T-helper 1 cell treated with Interleukin-12 subunit alpha and Interleukin-12 subunit beta and Interleukin-4 antibody, amounts not matched to agents 30 ng/mL and 1 ng/mL, for 36 hours (primary cell): ENCODE results near the gene TMEM53. TPM values are rescaled to one million over a fixed set of nuclear protein-coding genes. Genes with fewer than 3 reads are reported as not detected.
"Not testable (repeated sequence)": the region's sequence is repeated elsewhere in the genome, so short reads cannot be mapped to it uniquely, and the experiment has no call there.

Source experiments
- intact Hi-C: fragments of 100-400 bp; cut with micrococcal nuclease; formaldehyde crosslinking; loops from one replicate; pipeline ENCODE4 v1.15.1; 2024
- total RNA-seq: library from RNA; stranded (reverse); gene quantifications from 2 replicates; pipeline ENCODE4 v1.2.3, GENCODE V29; 2022

The TMEM53 gene
- total RNA-seq, 1 donor from 2014 or later = 3.3 TPM

DNA sequence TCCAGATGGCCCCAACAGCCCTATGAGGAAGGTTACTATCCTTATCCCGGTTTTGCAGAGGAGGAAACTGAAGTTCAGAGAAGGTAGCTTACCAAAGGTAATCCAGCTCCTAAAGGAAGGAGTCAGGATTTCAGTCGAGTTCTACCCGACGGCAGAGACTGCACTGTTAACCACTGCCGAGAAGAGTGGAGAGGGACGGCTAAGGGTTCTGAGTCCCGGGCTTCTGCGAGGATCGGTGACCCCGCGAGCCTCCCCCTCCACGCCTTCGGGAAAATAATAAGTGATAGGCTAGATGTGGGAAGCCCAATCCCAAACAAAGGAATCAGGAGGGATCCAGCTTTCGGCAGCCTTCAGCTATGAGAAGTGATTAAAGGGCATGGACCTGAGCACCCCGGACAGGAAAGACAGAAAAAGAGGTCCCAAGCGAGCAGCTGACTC, 587 bp downstream of the TMEM53 start:
- intact Hi-C loops = loop anchor here (1.0 to 5.0 kb wide), 20 partner anchors 41 to 1629 kb away; partner anchors contain the start of genes ATP6V0B, DMAP1, DPH2 and DYNLT4

DNA sequence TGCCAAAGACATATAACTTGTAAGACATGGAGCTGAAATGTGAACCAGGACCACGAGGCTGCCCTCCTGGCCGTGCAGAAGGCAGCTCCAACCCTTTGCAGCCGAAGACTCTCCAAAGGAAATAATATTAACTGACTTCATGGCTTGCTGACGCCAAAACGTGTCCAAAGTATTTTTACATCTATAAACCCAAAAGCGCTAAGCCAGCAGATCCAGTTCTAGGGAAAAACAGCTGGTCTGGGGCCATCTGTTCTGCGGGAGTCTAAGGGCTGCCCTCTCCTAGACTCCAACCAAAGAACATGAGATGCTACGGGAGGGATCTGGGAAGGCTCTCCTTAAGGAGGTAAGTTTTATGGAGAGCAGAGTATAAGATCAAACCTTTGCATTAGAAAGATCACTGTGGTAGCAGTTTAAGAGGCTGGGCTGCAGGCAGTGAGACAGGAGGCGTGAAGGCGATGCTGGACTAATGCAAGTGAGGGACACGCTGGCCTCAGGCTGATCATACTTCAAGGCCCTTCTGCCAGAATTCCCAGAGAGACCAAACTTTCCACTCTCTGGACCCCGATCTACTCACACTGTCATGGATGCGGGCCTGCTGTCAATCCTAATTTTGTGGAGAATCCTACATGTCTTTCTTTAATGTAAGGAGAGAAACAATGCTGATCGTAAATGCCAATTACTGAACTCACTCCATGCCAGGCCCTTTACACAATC, 1.2 kb downstream of the TMEM53 start:
- intact Hi-C loops = loop anchor here (5.0 kb wide), 4 partner anchors 701 to 1629 kb away; partner anchors contain the start of genes ATP6V0B, DPH2, LRRC41 and ST3GAL3

DNA sequence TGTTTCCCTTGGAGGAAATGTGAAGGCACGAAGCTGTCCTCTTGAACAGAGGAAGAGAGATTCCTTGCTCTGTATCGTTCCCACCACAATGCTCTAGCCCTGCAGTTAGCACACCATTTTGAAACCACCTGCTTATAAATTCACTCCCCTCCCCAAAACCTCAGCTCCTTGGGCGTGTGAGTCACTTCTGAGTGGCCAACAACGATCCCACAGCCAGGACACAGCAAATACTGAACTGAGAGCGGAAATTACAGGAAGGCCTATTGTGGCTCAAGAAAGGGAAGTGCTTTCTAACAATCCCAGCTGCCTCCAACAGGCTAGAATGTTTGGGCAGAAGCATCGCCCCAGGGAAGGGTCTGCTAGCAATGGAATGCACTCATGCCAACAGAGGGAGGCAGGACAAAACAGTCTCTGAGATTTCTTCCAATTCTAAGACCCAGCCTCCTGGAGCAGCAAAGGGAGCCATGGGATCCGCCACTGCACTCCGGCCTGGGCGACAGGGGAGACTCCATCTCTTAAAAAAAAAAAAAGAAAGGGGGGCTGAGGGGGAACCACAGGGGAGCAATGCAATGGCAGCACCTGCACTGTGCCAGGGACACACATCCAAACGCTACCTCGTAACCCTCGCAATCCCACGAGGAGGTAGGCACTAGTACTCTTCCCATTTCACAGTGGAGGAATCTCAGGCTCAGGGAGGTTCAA, 1.9 kb downstream of the TMEM53 start:
- intact Hi-C loops = loop anchor here (5.0 kb wide), 4 partner anchors 700 to 1630 kb away; partner anchors contain the start of genes ATP6V0B, DPH2, LRRC41 and ST3GAL3

DNA sequence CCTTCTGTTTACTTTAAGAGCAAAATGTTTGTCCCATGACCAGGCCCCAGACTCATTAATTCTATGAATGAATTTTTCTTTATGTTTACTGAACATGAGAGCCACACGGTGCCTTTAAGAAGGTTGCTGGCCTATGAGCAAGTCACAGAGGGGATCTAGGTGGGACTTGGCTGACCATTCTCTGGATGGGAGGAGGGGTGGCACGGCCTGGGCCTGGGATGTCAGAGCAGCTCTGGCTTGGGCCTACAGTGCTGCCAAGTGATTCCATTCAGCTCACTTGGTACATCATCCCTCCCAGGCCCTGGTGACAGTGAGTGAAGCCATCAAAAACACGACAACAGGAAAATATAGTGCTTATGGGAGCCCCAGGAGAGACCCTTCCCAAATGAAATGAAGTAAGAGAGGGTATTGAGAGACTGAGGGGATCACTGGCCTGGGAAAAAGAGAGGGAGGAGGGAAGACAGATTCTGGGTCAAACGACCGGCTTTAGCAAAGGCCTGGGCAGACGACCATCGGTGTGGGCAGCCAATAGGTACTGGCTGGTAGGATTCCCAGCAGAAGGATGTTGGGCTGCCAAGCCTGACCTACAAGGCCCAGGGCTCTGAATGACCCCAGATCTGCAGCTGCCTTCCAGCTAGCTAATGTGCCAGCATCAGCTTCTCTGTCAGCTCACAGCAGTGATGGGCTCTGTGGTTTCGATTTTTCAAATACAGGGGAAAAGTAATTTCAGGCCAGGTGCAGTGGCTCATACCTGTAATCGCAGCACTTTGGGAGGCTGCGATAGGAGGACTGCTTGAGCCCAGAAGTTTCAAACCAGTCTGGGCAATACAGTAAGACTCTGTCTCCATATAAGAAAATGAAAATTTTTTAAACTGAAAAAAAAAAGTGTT, 3.3 kb downstream of the TMEM53 start:
- intact Hi-C loops = loop anchor here (5.0 kb wide), 4 partner anchors 699 to 1631 kb away; partner anchors contain the start of genes ATP6V0B, DPH2, LRRC41 and ST3GAL3

DNA sequence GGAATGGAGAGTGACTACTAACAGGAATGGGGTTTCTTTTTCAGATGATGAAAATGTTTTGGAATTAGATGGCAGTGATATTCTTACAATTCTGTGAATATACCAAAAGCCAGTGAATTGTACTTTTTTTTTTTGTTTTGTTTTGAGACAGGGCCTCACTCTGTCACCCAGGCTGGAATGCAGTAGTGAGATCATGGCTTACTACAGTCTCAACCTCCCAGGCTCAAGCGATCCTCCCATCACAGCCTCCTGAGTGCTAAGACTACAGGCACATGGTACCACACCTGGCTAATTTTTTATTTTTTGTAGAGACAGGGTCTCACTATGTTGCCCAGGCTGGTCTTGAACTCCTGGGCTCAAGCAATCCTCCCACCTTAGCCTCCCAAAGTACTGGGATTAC, 7.6 kb downstream of the TMEM53 start:
- intact Hi-C loops = not testable (repeated sequence)

DNA sequence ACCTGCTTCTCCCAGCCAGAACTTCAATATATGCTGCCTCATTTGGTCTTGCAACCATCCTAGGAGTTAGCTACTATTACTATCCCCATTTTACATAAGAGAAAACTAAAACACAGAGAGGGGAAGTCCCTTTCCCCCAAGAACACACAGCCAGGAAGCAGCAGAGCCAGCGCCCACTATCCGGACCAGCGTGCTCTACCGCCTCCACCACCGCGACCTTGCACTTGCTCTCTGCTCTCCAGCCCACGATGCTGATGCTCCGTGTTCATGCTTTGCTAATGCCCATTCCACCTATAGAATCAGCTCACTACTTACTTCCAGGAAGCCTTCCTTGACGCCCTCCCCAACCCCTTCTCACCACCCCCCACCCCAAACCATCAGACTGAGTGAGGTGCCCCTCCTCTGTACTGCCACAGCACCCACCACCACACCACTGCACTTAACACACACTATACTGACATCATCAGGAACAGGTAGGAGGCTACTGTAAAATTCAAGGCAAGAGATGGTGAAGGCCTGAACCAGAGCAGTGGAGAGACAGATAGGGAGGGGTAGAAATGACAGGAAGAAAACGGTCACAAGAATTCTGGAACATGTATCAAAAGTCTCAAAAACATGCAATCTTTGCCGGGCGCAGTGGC, 9.4 kb downstream of the TMEM53 start:
- intact Hi-C loops = no loop called here

DNA sequence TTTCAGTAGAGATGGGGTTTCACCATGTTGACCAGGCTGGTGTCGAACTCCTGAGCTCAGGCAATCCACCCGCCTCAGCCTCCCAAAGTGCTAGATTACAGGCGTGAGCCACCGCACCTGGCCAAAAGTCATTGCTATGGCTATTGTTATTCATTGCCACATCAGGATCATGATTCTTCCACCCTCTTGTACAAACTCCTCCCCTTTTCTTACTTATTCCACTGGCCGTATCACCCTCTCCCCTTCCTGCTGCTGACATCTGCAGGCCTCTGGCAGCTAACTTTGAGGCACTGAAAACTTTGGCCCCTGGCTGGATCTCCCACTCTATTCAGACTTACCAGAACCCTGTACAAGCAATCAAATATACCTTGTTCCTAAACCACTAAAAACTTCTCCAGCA, 10.9 kb downstream of the TMEM53 start:
- intact Hi-C loops = no loop called here

DNA sequence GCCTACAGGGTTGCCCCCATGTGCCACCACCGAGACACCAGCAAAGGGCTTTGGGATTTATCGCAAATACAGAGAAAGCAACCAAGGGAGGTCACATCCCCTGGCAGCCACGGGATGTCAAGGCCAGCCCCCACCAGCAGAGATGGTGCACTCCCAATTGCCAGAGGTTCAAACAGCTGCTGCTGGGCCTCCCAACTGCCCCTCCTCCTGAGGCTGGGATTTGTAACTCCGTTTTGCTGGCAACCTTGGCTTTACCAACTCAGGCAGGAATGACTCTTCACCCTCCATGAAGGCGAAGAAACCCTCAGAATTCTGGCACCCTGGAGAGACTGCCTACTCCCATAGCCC, 11.6 kb downstream of the TMEM53 start:
- intact Hi-C loops = no loop called here

DNA sequence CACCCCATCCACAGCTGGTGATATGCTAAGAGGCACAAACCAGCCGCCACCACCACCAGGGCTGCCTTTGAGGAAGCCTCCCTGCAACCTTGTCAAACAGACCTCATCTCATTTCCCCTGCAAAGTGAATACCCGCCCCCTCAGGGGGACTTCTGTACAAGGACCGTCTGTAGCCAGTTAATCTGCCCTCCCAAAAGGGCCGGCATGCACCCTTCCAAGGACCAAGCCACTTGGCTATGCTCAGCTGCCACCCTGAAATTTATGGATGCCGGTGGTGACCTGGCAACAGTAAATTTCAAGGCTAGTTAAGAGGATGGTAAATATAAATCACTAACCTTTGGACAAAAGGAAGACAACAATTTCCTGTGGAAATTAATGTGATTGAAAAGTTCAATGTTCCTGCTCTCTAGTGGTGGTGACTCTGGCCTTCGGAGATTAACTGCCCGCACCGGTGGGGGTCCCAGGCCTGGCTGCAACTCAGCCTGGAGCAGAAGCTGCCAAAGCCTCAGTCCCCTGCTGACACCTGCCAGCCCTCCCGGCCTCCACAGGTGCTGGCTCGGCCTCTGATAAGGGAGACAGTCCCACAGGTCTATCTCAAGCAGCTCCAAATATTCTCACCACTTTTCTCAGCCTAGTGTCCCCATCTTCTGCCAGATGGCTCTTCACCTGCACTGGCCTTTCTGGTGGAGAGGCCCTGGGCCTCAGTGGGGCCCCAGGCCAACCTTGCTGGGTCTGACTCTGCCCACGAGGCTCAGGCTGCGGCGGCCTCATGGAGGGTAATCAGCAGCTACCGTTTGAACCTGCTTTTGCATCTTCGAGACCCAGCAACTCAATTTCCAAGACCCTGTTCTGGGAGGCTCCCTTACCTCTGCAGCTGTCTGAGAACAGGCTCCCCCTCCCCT, 12.2 kb downstream of the TMEM53 start:
- intact Hi-C loops = no loop called here

DNA sequence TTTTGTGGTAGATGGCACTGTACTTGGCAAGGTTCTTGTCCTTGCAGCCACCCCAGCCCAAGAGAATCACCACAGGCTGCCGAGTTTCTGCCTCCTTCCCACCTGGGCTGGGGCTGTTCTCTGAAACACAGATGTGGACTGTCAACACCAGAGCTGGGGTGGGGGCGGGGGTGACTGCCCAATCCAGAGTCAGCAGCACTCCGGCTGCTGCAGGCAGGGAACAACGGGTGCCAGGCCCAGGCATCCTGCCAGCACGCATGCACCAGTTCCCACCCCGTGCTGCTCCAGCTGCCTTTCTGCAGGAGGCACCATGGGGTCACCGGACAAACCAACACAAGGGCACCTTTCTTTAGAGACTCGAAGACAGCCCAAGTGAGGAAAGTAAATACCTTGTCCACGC, 14.1 kb downstream of the TMEM53 start:
- intact Hi-C loops = no loop called here

DNA sequence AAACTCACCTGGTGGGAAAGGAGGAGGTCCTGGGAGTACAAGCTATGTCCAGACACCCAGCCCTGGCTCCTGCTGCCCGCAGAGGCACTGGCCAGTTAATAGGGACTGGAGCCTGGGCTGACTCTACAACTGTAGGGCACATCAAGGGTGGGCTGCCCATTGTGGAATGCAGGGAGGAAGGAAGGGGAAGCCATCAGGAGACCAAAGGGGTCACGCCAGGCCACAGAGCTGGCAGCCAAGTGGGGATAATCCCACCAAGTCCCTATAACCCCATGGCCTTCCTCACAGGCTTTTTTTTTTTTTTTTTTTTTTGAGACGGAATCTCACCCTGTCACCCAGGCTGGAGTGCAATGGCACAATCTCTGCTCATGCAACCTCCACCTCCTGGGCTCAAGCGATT, 14.7 kb downstream of the TMEM53 start:
- intact Hi-C loops = no loop called here

DNA sequence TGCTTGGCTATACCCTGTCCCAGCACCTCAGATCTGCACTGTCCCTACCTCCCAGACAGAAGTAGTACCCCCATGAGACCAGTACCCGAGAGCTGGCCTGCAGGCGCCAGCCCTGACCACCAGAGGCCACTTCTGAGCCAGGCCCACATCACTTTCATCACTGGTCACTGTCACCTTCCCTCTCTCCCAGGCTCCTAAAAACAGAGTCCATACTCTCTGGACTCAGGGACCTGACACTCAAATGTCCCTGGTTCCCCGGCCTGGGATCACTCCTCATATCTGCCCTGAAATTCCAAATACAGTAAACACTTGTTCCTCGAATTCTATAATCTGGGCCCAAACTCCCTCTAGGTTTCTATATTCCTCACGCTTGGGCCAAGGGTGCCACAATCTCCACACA, 18.7 kb downstream of the TMEM53 start:
- intact Hi-C loops = no loop called here

DNA sequence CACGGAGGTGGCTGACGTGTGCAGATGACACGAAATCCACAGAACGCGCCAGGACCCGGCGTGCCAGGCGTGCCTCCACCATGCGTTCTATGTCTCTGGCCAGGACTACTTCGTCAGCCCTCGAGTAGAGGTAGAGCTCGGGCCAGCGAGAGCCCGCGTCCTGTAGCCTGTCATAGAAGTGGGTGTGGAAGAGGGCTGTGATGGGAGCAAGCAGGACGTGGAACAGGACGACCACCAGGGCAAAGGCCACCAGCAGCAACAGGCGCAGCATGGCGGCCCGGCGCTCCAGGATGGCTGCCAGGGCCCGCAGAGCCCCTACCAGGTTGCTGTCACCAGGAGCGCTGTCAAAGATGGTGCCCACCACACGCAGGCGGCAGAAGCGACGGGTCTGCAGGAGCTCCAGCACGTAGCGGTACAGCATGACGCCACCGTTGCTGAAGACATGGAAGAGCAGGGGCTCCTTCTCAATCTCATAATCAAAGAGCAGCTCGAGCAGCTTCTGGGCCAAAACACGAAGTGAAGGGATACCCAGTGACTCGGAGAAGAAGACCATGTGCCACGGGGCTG, 19.6 kb downstream of the TMEM53 start:
- intact Hi-C loops = no loop called here

DNA sequence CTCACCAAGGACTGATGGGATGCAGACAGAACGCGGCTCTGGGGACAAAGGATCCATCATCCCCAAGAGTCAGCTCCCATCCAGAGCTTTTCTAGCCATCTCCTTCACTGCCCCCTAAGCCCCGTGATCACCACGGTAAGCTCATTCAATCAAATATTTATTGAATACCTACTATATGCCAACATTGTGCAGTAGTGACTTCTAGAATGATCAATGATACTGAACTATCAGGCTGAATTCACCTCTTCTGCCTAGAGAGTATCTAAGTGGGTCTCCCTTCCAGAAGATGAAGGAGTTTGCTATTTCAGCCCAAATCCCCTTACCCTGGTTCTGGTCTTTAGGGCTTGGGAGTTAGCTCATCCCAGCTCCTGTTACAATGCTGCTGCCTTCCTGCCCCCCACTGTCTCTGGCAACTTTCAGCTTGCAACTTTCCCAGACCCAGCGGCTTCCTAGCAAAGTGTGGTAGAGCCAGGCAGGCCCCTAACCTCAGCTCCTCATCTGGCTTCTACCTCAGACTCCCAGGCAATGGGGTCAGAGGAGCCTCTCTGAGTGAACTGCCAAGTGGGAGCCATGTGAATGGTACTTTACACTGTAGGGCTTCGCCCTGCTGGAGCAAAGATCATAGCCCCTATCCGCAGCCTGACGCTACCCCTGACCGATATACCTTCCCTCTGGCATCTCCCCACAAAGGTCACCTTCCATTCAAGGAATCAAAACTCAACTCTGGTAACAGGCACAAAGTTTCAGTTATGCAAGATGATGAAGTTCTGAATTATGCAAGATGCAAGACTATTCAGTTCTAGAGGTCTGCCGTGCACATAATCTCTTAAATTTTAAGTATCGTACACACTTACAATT, 20.9 kb downstream of the TMEM53 start:
- intact Hi-C loops = loop anchor here (1.0 to 2.0 kb wide), 5 partner anchors 21 to 436 kb away; no protein-coding TSS in a partner anchor

DNA sequence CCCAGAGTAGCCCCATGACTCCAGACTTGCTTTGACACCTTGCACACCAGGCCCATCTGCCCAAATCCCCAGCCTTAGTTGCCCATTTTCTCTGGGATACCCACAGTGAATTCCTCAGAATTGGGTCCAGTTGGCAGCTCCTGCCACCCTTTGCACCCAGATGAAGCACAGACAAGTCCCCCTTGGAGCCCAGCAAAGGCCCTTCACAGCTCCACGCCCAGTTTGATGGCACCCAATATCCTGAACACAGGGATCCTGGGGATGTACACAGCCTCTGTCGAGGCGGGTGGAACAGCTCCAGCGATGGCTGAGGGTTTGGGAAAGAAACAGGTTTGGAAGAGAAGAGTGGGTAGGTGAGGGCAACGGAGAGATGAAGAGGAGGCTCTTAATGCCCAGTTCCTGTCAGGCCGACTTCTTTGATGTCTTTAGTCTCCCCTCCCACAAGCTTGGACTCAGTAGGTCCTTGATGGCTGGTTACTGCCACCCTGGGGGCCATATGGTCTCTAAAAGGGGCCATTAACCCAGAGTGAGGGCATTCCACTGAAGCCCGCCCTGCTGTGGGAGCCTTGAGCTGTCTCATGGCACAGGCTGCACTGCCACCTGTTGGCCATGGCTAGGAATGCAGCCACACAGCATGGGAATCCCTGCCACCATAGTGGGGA, 21.7 kb downstream of the TMEM53 start:
- intact Hi-C loops = loop anchor here (1.0 to 2.0 kb wide), 5 partner anchors 20 to 435 kb away; no protein-coding TSS in a partner anchor

DNA sequence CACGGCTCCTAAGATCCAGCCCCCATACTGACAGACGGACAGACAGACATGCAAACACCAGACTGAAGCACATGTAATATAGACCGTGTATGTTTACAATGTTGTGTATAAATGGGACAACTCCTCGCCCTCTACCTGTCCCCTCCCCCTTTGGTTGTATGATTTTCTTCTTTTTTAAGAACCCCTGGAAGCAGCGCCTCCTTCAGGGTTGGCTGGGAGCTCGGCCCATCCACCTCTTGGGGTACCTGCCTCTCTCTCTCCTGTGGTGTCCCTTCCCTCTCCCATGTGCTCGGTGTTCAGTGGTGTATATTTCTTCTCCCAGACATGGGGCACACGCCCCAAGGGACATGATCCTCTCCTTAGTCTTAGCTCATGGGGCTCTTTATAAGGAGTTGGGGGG, 23.2 kb downstream of the TMEM53 start:
- intact Hi-C loops = no loop called here

DNA sequence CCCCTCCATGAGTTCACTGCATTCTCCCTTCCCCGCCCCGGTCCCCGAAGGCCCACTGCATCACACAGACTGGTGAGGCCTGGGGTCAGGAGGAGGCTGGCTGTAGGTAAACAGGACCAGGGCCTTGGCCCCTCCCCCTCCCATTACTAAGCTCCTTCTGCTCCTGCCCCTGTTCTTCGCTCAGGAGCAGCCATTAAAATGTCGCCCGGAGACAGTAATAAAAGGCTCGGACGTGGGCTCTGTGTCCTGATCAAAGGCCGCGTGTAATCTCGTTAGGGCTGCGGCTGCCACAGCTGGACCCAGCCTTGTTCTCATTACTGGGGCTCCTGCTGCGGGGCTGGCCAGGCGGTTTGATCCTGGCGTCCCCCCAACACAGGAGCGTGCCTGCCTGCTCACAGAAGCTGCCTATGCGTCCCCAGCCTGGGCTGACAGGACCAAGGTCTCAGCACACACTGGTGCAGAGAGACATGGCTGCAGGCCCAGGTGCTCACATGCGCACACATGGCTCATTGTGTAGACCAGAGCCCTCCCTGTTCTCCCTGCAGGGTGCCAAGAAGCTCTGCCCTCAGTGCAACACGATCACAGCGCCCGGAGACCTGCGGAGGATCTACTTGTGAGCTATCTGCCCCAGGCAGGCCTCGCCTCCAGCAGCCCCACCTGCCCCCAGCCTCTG, 24.0 kb downstream of the TMEM53 start:
- intact Hi-C loops = no loop called here

DNA sequence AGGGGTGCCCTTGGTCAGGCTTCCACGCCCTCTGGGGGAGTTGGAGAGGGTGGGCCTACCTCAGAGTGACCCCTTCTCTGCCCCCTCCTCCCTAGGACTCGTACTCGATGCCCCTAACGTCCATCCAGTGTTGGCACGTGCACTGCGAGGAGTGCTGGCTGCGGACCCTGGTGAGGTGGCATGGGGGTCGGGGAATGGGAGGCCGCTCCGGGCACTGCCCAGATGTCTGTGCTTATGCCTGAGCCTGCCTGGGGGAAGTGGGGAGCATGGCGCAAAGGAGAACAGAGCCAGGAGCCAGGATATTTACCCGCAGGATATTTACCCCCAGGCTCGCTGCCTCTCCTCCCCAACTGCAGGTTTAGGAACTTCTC, 24.5 kb downstream of the TMEM53 start:
- intact Hi-C loops = no loop called here
